ENCODE results near the gene KIF25. TPM values are rescaled to one million over a fixed set of nuclear protein-coding genes. Genes with fewer than 3 reads are reported as not detected.

The KIF25 gene
- total RNA-seq, 1 experiment from 2014 or later: not detected

GRCh38 chr6:168050881-168051586 is 53.6 kb downstream of the KIF25 start:
- peak; percentile 23 for DNase-seq (ENCODE audit: low read depth)

DNA sequence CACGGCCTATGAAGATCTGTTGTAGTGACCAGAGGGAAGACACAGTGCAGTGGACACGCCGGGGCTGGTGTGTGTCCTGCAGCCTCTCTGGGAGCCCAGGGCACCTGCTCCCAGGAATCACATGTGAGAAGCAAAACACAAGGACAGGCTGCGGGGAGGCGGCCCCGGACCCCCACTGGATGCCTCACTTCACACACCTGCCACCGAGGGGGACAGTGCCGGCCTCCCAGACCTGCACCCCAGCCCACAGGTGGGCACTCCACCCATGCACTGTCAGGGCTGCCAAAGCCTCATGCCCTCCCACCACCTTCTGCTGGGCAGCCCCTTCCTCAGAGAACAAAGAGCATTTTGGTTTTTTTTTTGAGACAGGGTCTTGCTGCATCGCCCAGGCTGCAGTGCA is 54.2 kb downstream of the KIF25 start:
- no peak for DNase-seq (ENCODE audit: low read depth)

GRCh38 chr6:168052291-168052891 is 54.9 kb downstream of the KIF25 start:
- DNase-seq (ENCODE audit: low read depth): no peak

GRCh38 chr6:168053086-168053956 is 55.9 kb downstream of the KIF25 start:
- DNase-seq (ENCODE audit: low read depth): no peak

DNA sequence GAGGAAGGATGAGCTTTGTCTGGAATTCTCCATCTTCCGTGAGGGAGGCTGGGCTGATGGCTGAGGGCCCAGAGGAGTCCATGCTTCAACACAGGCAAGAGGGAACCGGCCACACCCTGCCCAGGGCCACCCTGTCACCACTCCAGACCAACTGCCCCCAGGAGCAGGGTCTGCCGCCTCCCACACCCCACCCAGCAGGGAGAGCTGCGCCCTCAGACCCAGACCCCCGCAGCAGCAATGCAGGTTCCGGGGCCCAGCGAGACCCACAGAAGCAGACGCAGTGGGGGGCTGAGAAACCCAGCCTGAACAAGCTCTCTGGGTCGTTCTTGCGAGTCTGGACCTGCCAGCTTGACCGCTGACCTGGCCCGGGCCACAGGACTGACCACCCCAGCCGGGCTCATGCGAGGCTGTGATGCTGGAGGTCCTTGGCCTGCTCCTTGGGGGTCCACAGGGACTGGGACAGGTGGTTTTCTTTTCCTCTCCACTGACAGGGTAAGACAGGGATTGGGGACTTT is 56.5 kb downstream of the KIF25 start:
- DNase-seq (ENCODE audit: low read depth): no peak

GRCh38 chr6:168054765-168055560 is 57.5 kb downstream of the KIF25 start:
- DNase-seq (ENCODE audit: low read depth): no peak

DNA sequence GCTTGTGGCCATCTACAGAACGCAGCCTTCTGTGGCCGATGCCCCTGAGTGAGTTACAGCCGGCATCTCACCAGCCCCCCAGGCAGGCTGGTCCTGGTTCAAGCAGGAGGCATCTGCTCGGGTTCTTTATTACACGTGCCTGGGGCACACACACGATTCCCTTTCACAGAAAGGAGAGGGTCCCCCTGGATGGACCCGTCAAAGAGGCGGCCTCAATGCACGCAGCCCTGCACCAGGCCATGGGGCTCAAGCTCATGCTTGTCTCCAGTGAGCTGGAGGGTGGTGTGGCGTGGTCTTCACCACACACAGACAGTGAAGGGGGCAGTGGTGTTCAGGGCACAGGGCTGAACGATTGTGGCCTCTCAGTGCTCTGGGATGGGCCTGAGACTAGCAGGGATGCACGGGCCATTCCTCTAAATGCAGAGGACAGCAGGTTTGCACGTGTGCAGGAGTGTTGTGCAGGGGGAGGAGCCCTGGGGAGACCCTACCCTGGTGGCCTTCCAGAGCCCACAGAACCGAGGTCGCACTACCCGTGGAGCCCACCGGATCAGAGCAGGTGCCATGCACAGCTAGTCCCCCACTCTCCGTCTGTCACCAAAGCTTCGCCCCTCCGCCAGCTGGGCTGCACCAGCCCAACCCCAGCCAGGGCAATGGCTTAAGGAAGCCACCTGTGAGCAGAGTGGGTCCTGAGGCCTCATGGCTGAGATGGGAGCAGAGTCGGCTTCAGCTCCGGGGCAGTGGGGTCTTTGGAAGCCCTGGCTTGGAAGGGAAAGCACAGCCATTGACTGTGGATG is 58.4 kb downstream of the KIF25 start:
- DNase-seq (ENCODE audit: low read depth): no peak

GRCh38 chr6:168056892-168057527 is 59.5 kb downstream of the KIF25 start:
- no peak for DNase-seq (ENCODE audit: low read depth)

DNA sequence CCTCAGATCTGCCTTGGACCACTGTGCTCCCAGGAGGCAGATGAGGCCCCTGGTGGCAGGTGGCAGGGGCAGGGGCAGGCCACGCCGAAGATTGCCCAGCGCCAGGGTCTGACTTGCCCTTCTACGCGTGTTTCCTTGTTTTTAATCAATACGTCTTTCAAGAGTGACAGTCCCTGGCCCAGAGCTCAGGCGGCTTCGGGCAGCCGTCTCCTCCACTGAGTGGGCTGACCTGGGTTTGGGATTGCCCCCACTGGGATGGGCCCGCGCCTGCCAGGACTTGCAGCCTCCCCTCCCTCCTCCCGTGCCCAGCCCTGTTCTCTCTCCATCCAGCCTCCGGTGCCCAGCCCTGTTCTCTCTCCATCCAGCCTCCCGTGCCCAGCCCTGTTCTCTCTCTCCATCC is 60.4 kb downstream of the KIF25 start:
- DNase-seq (ENCODE audit: low read depth): no peak

DNA sequence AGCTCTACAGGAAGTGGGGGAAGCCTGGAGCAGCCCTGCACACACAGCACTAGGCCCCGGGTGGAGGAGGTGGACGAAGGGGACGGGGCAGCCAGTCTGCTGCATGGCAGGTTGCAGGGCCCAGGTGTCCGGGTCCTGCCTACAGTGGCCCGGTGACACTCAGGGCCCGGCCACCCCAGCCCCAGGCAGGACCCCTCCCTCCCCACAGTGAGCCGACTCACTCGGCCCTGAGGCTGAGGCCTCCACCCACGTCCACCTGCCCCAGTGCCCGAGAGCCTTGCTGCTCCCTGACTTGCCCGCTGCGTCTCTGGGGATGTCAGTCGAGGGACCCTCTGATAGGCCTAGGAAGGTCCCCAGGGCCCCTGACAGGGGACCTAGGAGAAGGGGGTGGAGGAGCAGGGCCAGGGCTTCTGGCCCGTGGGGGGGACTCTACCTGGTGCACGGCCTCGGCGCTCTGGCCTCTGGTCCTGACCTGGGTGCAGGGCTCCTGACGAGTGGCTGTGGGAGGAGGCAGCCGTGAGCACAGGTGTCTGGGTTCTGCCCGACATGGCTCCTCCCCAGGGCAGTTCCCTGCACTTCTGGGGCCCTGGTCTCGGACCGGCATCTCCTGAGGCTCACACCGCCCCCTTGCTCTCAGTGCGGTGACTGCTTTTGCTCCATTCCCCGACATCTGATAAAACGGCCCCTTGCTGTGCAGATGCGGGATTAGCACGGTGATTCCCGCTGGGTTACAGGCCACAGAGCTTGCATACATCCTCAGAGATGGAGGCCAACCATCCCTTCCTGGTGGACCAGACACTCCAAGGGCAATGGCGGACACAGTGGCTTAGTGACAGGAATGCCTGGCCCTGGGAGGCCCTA is 61.5 kb downstream of the KIF25 start:
- DNase-seq (ENCODE audit: low read depth): no peak

DNA sequence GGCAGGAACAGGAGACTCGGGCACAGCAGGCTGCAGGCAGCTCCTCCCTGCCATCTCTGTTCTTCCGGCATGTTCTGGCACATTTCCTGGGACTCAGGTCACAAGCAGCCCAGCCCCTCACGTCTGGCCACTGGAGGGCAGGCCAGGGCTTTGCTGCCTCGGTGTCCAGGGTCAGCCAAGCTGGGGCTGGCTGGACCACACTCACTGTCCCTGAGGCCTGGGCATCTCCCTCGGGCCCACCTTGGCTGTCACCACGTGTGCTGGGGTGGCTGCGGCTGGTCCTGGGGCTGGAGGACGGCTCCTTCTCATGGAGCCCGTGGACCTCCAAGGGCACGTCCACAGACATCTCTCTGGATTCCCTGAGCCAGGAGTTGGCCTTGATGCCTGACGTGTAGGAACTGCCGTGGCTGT is 63.1 kb downstream of the KIF25 start:
- DNase-seq (ENCODE audit: low read depth): peak; percentile 44

DNA sequence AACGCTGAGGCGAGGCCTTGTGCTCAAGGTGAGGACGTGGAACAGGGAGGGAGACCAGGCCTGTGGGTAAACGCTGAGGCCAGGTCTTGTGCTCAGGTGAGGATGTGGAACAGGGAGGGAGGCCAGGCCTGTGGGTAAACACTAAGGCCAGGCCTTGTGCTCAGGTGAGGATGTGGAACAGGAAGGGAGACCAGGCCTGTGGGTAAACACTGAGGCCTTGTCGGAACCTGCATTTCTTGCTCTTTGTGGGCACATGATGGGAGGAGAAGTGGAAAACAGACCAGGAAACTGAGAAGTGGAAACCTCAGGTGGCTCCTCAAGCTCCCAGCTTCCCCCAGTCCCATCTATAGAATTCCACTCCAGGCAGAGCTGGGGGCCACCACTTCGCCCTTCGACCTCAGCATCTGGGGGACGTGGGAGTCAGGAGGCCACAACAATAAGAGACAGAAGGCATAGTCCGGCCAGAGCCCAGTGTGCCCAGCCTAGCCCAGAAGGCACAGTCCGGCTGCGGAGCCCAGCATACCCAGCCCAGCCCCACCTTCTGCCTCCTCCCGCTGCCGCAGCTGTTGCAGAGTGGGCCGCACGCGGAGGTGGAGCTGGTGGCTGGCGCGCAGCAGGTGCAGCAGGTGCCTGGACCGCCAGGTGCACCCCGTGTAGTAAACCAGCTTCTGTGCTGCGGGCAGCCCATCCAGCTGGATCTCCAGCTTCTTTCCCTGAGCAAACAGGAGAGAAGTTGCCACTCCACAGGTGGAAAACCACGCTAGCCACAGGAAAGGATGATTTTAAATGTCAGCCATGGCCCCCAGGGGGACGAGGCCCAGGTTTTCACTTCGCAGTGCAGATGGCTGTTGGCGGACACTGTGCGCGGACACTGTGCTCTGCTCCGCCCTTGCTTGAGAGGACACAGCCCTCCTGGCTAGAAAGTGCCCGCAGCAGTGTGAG is 64.1 kb downstream of the KIF25 start:
- no peak for DNase-seq (ENCODE audit: low read depth)

DNA sequence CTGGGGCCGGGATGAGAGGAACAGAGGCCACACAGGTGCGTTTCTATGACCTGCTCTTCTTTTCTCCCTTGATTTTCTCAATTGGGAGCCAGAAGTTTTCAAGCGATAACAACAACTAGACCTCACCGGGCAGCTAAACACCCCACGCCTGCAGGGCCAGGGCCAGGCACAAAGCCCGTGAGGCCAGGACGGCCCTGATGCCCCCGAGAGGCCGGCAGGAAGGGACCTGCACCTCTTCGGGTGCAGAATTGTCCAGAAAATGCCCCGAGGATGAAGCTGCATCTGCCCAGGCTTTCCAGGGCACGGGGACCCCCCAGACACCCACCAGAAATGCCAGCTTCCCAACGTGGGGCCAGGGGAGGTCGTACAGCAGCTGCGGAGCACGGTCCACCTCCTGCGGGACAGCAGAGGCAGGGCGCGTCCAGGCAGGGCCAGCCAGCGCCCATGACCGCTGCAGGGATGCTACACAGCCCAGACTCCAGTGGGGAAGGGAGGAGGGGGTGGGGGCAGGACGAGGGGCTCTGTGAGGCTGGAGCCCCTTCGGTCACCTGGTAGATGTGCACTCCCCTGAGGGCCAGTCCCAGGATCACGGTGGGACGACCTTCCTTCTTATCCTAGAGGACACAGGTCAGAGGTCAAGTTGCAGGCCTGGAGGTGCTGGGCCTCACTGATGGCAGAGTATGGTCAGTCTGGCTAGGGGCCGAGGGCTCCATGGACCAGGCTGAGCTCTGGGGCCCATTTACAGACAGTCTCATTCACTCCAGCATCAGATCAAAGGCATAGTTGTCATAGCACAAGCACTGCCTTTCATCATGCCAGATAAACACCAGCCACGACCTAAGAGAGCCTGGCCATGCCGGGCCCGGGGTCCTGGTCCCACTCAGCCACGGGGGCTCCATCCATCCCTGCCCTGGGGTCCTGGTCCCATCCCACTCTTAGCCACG is 65.1 kb downstream of the KIF25 start:
- no peak for DNase-seq (ENCODE audit: low read depth)

- no peak for DNase-seq (ENCODE audit: low read depth)
Observed at GRCh38 chr6:168063431-168063830, 66.0 kb downstream of the KIF25 start.

DNA sequence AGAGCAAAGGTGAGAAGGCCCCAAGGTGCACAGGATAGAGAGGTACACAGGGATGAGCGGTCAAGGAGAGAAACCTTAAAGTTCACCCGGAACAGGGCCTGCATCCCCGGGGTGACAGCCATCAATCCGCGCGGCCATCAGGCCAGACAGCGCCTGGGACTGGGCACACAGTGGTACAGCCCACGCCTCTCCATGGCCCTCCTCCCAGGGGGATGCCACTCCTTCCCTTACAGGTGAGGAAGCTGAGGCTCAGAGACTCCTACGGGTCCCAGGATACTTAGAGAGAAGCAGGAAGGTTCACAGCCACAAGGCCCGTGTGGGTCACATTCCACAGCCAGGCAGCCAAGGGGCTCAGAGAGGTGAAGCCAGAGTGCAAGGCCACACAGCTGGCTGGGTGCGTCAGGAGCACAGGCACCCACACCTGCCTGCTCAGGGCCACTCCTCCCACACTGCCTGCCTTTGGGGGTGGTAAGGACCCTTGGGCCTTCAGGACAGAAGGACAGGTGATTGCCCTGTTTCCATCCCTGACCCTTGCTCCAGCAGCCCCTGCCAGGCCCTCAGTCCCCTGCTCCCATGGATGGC is 66.8 kb downstream of the KIF25 start:
- no peak for DNase-seq (ENCODE audit: low read depth)

DNA sequence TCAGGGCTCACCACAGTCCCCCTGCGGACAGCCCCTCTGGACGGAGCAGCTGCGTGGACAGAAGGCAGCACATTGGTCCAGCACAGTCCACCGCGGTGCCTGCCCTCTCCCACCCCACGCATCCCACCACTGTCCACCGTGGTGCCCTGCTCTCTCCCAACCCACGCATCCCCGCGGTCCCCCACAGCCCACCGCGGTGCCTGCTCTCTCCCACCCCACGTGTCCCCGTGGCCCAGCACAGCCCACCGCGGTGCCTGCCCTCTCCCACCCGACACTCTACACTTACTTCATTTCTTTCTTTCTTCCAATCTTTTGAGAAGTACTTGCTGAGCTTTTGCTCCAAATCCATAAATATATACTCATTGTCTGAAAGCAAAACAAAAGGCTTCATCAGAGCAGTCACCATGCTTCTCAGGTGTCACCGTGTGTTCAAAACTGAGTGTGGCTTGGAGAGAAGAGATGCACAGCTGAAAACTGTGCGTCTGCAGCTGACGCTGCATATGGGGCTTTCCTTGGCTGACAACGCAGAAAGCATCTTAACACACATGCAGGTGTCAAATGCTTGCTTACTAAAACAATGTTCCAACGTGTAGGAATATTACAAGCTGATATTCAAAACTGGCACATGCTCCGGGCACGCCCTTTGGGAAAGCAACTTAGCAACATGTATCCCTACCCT is 69.7 kb downstream of the KIF25 start:
- DNase-seq (ENCODE audit: low read depth): no peak
